ENCODE data around the gene ST6GAL2.

ST6GAL2 gene

DNA sequence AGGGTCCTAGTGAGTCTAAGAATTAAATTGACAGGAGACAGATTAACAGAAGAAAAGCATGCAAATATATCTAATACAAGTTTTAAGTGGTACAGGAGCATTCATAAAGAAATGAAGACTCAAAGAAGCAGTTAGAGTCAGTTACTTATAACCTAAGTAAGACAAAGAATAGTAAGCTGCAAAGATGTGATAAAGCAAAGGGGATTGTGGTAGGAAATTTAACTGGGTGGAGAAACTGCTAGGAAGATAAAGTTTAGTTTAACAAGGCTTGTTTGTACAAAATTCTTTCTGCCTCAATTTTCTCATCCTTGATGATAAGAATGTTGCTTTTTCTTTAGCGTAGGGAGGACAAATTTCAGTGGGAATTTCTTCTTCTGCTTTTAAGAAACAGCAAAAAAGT, 35.5 kb upstream of the ST6GAL2 start:
- no peak for TF ChIP-seq ZNF629 (tag by site-specific recombination; IDR thresholded peaks at IDR 0.05)
- no peak for TF ChIP-seq HOXD13 (CRISPR knock-in tag; IDR thresholded peaks at IDR 0.05; ENCODE audit: borderline replicate concordance)
- no peak for TF ChIP-seq ZNF768 (tag by site-specific recombination; IDR thresholded peaks at IDR 0.05)
- TF ChIP-seq ZNF600 (tag by site-specific recombination; IDR thresholded peaks at IDR 0.05), result no peak
- TF ChIP-seq, protein P1, sequence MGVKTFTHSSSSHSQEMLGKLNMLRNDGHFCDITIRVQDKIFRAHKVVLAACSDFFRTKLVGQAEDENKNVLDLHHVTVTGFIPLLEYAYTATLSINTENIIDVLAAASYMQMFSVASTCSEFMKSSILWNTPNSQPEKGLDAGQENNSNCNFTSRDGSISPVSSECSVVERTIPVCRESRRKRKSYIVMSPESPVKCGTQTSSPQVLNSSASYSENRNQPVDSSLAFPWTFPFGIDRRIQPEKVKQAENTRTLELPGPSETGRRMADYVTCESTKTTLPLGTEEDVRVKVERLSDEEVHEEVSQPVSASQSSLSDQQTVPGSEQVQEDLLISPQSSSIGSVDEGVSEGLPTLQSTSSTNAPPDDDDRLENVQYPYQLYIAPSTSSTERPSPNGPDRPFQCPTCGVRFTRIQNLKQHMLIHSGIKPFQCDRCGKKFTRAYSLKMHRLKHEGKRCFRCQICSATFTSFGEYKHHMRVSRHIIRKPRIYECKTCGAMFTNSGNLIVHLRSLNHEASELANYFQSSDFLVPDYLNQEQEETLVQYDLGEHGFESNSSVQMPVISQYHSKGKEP (tag by site-specific recombination; IDR thresholded peaks at IDR 0.05), result no peak
- TF ChIP-seq, protein P2, sequence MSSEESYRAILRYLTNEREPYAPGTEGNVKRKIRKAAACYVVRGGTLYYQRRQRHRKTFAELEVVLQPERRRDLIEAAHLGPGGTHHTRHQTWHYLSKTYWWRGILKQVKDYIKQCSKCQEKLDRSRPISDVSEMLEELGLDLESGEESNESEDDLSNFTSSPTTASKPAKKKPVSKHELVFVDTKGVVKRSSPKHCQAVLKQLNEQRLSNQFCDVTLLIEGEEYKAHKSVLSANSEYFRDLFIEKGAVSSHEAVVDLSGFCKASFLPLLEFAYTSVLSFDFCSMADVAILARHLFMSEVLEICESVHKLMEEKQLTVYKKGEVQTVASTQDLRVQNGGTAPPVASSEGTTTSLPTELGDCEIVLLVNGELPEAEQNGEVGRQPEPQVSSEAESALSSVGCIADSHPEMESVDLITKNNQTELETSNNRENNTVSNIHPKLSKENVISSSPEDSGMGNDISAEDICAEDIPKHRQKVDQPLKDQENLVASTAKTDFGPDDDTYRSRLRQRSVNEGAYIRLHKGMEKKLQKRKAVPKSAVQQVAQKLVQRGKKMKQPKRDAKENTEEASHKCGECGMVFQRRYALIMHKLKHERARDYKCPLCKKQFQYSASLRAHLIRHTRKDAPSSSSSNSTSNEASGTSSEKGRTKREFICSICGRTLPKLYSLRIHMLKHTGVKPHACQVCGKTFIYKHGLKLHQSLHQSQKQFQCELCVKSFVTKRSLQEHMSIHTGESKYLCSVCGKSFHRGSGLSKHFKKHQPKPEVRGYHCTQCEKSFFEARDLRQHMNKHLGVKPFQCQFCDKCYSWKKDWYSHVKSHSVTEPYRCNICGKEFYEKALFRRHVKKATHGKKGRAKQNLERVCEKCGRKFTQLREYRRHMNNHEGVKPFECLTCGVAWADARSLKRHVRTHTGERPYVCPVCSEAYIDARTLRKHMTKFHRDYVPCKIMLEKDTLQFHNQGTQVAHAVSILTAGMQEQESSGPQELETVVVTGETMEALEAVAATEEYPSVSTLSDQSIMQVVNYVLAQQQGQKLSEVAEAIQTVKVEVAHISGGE (tag by site-specific recombination; conservative IDR thresholded peaks at IDR 0.05; ENCODE audit: low read depth), result no peak
- TF ChIP-seq, protein P3, sequence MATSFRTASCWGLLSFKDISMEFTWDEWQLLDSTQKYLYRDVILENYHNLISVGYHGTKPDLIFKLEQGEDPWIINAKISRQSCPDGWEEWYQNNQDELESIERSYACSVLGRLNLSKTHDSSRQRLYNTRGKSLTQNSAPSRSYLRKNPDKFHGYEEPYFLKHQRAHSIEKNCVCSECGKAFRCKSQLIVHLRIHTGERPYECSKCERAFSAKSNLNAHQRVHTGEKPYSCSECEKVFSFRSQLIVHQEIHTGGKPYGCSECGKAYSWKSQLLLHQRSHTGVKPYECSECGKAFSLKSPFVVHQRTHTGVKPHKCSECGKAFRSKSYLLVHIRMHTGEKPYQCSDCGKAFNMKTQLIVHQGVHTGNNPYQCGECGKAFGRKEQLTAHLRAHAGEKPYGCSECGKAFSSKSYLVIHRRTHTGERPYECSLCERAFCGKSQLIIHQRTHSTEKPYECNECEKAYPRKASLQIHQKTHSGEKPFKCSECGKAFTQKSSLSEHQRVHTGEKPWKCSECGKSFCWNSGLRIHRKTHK (tag by site-specific recombination; IDR thresholded peaks at IDR 0.05), result no peak
- no peak for TF ChIP-seq SP2 (tag by site-specific recombination; IDR thresholded peaks at IDR 0.05)
- TF ChIP-seq SCRT1 (tag by site-specific recombination; IDR thresholded peaks at IDR 0.05; ENCODE audit: borderline replicate concordance), result no peak
- TF ChIP-seq, protein P4, sequence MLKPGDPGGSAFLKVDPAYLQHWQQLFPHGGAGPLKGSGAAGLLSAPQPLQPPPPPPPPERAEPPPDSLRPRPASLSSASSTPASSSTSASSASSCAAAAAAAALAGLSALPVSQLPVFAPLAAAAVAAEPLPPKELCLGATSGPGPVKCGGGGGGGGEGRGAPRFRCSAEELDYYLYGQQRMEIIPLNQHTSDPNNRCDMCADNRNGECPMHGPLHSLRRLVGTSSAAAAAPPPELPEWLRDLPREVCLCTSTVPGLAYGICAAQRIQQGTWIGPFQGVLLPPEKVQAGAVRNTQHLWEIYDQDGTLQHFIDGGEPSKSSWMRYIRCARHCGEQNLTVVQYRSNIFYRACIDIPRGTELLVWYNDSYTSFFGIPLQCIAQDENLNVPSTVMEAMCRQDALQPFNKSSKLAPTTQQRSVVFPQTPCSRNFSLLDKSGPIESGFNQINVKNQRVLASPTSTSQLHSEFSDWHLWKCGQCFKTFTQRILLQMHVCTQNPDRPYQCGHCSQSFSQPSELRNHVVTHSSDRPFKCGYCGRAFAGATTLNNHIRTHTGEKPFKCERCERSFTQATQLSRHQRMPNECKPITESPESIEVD (tag by site-specific recombination; IDR thresholded peaks at IDR 0.05), result no peak
- no peak for TF ChIP-seq ZNF248 (tag by site-specific recombination; IDR thresholded peaks at IDR 0.05)
- no peak for TF ChIP-seq ZNF626 (tag by site-specific recombination; IDR thresholded peaks at IDR 0.05)
- TF ChIP-seq ZBTB1 (tag by site-specific recombination; IDR thresholded peaks at IDR 0.05), result no peak
- TF ChIP-seq, protein P5, sequence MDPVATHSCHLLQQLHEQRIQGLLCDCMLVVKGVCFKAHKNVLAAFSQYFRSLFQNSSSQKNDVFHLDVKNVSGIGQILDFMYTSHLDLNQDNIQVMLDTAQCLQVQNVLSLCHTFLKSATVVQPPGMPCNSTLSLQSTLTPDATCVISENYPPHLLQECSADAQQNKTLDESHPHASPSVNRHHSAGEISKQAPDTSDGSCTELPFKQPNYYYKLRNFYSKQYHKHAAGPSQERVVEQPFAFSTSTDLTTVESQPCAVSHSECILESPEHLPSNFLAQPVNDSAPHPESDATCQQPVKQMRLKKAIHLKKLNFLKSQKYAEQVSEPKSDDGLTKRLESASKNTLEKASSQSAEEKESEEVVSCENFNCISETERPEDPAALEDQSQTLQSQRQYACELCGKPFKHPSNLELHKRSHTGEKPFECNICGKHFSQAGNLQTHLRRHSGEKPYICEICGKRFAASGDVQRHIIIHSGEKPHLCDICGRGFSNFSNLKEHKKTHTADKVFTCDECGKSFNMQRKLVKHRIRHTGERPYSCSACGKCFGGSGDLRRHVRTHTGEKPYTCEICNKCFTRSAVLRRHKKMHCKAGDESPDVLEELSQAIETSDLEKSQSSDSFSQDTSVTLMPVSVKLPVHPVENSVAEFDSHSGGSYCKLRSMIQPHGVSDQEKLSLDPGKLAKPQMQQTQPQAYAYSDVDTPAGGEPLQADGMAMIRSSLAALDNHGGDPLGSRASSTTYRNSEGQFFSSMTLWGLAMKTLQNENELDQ (tag by site-specific recombination; IDR thresholded peaks at IDR 0.05; ENCODE audit: low read depth), result no peak
- TF ChIP-seq ZNF670 (tag by site-specific recombination; IDR thresholded peaks at IDR 0.05; ENCODE audit: low read depth), result no peak
- ChIA-PET CTCF (no interaction called here), POLR2A (no interaction called here)
- Histone ChIP-seq H3K4me1 (ENCODE audit: control insufficient read depth, insufficient read depth, low read length) (no peaks in the 10 kb centered on the region), H3K4me3 (ENCODE audit: low read depth, low read length) (no peak overlapping the region), H3K27ac (ENCODE audit: extremely low read depth, low read depth, low read length) (no peak overlapping the region), H3K9me3 (ENCODE audit: control insufficient read depth, insufficient read depth, low read depth, low read length) (no peaks in the 10 kb centered on the region), H3K36me3 (ENCODE audit: control insufficient read depth in 2 of 2, insufficient read depth in 1 of 2, low read length in 2 of 2) (no peaks in the 10 kb centered on the region)
